HG02852 (cell line): ENCODE measurements around the gene PPP2R2B.

Source experiments
- ATAC-seq: cut with Tn5 transposase; IDR thresholded peaks from one replicate; pipeline ENCODE4 v1.9.1; 2021; ENCODE audit warnings: mild to moderate bottlenecking, moderate library complexity; ENCODE audit not compliant: unreplicated experiment

Gene PPP2R2B

DNA sequence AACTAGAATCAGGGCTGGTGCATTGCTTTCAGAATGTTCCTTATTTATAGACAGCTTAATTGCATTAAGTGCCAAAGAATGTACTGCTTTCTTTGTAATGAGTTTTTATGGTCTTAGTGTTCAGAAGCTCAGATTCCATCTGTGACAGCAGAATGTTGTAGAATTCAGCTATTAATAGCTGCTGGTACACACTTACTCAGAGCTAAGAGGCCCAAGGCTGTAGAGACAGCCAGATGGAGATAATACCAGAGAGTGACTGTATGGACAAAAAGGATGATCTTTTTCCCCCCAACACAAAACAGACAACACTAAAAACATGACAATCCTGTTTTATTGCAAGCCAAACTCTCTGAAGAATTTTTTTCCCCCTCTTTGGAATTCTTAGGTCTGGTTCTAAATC is 50.2 kb downstream of the PPP2R2B start:
- ATAC-seq, result no peak

DNA sequence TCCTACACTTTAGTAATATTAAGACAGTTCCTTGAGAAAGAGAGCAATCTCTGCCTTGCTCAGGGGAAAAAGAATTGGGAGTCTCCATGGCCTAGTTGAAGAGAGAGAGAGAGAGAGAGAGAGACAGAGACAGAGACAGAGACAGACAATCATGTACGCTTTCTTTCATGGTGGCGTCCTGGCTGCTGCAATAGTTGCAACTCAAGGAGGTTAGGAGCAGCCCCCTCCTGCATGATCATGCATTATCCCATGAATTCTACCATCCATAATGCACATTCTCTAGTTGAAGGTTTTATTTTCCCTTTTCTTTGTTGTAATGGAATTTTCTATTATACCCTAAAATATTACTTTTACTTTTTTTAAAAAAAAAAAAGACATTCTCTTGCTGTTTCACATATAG is 50.7 kb downstream of the PPP2R2B start:
- ATAC-seq, result no peak

DNA sequence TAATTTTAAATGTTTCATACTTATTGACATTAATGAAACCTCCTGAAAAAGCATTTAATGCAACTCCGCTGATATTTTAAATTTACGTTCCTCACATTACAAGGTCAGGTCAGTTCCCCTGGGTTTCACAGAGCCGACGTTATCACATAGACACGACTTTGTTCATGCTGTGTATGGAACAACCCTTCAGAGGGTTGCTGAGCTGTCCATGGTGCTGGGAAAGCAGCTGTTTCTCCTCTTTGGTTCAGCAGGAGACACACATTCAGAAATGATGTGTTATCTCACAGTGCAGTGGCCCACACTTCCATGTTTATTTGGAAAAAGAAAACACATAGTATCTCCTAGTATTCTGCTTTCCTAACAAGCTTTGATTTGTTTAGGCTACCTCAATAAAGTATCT is 53.5 kb downstream of the PPP2R2B start:
- ATAC-seq, result no peak

DNA sequence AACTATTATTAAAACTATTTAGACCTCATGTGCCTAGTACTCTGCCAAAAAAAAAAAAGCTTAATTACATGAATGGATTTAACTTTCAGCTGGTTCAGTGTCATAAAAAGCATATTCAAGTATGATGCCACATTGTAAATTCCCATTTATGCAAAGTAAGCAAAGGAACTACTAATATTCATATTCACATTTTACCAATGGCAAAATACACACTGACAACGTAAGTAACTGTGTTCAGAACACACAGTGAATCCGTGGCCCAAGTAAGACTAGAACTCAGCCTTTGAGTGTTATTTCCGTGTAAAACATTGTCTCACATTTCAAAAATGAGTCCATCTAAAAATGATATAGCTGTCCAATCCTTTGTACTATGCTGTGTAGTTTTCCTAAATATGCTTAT is 56.8 kb downstream of the PPP2R2B start:
- no peak for ATAC-seq

DNA sequence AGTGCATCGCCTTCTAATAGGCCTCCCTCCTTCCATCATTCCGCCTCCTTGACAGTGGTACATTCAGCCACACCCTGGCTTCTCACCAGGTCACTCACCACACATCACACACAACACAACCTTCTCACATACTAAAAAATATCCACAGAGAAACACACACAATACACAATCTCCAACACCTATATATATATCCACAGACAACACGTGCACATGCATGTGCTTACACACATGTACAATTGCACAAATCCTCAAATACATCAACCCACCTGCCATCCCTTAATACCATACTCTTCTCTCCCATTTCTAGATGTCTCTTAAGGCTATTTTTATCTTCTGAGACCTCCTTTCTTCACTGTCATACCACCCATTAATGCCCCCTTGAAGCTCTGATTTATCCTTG is 57.6 kb downstream of the PPP2R2B start:
- no peak for ATAC-seq

DNA sequence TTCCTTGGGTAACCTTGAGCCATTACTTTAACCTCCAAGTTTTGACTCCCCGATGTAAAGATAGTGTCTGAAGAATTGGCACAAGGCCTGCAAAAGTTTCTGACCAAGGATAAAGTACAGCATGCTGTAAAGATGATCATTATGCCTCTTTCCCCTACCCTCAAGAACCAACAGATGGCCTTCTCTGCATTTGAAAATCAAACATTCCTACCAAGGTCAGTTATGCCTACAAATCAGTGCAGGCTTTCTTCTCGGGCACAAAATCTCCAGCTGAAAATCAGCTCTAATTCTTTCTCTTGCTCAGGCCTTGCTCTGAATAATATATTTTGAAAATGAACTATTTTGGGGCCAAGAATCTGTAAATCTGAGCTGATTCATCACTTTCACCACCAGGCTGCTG is 59.7 kb downstream of the PPP2R2B start:
- ATAC-seq, result no peak

DNA sequence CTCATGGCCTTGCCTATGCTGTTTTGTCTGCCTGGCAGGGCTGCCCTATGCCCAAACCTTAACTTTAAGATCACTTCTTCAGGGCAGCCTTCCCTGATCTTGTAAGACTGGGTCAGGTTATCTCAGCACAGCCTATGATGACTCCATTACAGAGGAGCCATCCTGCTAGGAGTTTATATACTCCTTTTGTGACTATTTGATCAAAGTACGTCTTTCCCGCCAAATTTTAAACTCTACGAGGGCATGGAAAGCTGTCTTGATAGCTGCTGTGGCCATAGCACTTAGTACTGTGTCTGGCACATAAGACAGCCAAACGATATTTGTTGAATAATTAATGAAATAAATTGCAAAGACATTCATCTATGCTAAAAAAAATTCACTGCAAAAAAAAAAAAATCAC is 60.6 kb downstream of the PPP2R2B start:
- ATAC-seq, result no peak

DNA sequence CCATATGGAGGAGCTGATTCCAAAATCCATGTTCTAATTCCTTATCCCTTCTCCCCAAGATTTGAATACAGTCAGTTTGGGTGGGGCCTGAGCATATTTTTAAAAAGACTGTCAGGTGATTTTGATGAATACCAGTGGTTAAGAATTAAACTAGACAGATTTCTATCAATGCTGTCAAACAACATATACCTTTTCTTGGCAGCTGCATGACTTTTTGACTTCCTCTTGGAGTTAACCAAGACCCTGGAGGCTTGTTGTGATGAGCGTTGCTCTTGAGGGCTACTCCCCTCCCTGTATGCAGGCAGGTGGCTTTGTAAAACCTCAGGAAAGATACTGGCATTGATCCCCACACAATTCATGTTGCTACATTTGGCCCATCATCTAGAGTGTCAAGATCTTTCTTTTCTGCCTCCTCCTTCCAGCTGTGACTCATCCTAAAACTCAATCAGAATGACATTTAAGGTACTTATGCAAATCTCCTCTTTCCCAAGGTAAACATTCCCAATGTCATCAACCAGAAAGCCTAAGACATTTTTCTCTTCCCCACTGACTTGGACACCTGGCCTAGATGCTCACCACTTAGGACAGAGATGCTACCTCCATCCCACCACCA is 61.7 kb downstream of the PPP2R2B start:
- ATAC-seq, result no peak

DNA sequence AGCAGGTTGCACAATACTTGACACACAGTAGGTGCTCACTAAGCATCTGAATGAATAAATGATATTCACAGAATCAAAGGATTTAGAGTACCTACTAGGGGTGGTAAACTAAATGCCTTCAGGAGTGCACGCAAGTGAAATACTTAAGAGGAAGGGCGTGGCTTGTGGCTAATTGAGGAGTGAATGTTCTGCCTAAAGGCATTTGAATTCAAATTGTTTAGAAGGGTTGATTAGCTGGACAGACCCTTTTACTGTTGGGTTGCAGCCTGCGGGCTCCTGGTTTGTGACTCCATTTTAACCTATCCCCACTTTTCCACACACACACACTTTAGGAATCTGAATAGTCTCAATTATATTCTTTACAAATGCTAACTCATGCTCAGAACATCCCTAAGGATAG is 63.1 kb downstream of the PPP2R2B start:
- no peak for ATAC-seq

DNA sequence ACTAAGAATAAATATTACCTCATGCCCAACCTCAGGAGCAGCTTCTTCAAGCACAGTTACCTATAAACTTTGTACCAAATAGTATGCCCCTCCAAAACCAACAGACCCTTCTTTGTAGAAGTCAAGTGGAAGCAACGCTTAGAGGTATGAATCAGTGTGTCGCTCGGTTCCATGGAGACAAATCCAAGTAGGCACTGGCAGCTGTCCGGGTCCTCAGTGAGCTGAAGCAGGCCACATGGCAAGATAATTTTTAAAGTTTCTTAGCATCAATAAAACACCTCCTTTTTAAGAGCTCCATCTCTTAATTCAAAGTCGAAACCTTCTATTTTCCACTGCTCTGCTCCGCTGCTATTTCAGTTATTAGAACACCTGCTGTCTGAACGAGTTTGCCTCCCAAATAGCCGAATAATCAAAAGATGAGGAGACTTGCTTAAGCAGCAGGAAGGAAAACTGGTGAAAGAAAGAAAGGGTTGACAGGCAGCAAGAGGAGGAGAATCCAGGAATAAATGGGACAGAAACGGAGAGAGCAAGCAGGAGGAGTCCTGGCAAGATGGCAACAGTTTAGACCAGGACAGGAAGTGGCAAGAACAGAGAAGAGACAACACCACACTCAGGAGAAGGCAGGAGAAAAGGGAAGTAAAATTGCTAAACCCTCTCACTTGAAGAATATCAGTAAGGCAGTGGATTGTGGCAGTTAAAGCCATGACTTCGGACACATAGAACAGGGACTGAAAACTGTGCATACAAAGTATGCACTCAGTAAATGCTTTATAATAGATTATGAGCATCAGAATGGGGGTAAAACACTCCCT is 65.0 kb downstream of the PPP2R2B start:
- no peak for ATAC-seq

DNA sequence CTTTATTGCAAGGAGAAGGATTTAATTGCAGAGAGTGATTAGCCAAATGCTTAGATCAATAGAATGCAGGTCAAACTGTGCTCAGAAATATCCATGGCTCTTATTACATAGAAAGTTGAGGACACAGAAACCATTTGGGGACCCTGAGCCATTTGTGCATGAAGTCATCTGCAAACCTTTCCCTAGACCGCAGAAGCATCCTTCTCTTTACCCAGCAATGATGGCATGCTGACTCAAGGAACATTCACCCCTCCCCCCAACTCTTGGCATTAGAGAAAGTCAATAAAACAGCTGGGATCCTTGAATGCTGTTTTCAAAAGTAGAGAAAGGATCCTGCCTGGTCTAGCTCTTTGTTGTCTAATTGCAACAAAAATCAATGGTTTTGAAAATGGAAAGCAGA is 73.5 kb downstream of the PPP2R2B start:
- no peak for ATAC-seq

DNA sequence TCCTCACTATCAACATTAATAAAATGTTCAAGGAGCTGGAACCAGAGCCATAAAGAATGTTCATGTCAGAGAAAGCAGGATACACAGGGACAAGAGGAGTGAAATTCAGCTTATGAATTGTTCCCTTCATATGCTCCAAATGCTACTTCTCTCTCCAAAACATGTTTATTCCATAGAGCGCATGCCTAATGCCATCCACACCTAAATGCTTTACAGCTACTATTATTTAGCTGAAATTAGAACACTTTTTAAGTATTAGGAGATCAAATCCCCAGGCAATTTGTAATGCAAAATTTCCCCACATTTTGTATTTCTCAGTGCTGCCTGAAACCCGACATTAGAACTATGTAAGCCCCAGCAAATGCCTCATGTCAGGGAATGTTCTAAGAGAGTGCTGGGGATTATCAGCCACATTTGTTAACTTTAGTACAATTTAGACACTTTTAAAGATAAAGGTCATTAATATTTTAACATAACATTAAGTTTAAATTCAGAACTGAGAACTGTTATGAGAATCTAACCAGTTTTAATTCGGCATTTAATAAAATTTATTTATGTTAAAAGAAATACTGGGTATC is 75.5 kb downstream of the PPP2R2B start:
- ATAC-seq, result no peak

DNA sequence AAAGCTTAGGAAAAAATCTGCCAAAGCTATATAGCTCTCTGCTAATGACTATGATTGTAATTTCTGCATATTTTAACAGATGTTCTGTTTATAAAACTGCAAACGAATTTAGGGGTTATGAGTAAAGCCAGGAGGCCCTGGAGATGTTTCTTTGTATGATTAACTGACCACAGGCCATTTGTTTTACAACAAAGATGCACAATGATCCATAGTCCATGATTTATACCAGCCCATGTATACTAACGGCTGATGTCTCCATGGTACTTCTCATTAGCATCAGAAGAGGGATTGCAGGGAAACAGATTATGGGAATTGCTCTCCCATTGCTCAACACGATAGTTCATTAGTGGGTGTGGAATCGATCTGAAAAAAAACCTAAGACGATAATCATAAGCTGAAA is 78.9 kb downstream of the PPP2R2B start:
- no peak for ATAC-seq

DNA sequence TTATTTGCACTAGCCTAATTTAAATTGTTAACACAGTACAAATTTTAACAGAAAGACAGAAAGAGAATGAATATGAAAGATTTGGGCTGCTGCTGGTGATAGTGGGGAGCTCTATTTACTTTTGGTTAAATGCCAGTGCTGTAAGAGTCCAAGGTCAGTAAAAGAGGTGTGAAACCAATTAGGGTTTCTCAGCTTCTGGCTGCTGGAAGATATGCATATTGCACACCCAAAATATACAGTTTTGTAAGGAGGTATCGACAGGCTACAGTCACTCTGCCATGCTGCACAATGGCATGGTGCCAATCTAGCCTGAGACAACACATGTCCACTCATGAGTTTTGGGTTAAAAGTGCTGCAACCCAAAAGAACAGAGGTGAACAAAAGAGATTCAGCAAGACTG is 79.3 kb downstream of the PPP2R2B start:
- ATAC-seq, result no peak

DNA sequence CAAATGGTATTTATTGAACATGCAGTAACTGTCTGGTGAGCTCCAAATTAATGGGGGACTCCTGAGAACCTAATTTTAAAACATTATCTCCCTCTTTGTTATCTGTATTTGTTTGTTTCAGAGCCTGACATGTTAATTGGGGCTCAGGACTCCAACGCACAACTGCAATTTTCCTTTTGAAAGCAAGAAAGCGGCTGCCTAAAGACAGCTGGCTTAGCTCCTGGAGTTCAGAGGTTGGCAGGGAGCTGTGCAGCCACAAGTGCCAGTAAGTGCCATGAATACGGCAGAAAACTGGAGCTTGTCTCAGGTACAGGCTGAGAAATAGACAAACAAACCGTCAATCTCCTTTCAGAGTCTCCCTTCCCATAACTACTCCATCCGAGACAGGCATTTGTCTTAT is 80.9 kb downstream of the PPP2R2B start:
- ATAC-seq, result no peak

DNA sequence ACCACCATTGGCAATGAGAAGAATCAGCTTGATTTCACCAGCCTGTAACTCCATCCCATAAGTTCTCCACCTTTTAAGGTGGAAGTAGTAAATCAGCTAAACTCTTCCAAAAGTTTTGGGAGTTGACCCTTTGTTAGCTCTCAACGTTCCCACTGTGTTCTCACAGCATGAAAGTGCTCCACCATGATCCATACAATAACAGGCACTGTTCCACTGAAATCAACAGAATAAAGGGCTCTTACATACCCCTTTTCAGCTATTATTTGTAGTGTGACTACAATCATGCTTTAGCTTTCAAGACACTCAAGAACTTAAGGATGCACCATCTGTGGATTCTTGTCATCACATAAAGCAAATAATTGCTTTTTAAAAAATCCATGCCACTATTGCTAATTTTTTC is 81.6 kb downstream of the PPP2R2B start:
- ATAC-seq, result no peak

DNA sequence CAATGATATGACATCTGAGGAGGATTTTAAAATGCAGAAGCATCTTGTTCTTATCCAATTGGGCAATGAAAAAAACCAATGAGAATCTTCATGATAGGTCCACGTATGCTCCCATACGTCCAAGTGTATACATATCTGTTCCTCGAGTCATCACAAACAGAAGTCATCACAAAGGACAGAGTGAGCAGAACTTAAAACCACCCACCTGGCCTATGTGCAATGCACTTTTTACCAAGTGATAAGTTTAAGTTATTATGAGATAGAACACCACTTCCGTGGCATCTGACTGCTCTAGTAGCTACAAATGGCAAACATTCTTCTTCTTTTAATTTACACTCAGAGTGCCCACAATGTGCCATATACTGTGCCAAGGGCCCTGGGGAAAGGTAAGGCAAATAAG is 82.4 kb downstream of the PPP2R2B start:
- no peak for ATAC-seq

DNA sequence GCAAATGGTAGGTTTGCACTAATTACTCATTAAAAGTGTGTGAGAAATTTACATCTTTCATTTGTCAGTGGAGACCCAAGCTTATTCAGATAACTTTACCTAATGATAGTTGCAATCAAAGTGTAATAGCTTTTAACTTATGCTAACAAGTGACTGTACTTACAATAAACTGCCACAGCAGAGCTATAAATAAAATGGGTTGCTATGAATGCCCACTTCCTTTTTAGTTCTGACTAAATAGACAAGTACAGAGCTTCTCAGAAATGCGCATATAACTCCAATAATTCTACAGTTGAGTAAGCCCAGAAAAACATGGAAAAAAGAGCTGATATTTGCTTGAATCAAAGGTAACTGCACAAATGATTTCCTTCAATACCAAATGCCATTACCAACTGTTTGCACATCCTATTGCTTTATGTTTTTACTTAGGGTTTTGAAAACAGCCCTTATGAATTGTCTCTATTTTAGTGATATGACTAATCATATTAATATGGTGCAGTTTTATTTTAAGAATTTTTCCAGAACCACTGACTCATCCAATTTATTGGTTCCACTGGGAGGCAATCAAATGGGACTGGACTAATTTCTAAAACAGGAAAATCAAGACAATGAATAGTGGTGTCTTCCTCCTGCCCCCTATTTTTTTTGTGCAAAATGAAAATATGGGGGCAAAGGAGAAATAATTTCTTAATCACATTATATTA is 84.1 kb downstream of the PPP2R2B start:
- ATAC-seq, result no peak

DNA sequence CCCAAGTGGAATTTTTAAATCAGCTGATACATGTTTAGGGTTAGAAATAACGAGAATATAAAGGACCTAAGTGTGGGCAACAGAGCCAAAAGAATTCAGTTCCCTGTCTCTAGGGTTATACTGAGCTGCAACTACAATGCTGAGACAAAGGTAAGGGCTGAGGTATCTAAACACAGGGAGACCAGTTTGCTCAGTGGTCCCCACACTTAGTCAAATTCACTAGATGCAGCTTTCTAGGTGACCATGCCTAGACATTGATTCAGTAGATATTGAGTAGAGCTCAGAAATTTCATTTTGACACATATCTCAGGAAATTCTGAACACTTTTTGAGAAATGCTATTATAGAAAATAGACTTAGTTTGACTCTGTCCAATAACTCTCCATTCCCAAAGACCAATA is 84.8 kb downstream of the PPP2R2B start:
- no peak for ATAC-seq

DNA sequence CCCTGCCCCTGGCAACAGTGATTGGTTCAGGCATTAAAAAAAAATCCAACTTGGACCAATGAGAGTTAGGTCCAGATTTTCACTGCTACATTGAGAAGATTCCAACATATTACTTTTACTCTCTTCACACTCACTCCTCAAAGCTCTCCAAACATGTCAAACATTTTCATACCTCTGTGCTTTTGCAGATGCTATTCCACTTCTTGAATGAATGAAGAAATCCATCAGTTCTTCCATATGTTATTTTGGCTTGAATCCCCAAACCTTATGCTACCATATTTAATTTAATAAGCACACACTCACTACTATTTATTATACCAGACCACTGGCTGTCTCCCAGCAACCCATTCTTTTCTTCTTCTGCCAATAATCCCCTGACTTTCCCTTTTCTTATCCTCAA is 87.1 kb downstream of the PPP2R2B start:
- no peak for ATAC-seq

DNA sequence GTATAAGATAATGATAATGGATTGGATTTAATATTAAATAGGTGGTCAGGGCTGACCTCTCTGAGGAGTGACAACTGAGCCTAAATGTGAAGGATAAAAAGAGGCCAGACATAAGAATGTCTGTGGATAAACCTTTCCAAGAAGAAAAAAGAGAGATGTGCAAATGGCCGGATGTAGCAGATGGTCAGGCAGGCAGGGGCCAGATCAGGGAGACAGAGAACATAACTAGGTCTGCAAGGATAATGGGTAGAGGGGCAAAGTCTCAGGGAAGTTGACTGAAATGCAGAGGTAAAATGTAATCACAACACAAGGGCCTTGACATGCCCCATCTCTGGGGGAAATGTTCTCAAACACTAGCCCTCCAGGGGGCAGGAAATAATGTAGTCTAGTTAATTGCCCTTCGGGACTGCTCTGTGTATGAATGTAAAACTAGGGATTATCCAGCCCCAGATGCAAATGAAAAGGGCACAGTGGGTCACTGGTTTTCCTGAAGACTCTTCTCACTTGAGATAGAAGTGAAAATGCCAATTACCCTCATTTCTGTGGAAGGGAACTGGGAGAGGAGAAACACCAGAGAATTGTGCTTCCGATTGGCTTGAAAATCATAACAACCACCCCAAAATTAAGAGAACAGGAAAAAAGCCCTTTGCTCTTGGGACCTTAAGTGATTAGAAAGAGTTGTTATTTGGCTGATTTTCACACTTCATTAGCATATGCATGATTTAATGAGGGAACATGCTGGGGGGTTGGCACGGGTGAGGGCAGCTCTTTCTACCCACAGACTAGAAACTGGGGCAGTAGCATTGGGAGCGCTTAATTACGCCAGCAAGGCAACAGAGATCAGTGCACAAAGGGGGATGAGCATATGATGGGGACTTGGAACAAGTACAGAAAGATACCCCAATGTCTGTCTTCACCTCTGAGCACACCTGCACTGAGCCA is 88.6 kb downstream of the PPP2R2B start:
- ATAC-seq, result no peak
